Keratinocyte (primary cell): Measurements from ENCODE around the gene VIPR1.

ENCODE experiments used
- CTCF ChIP-seq, 3 experiments: IDR thresholded peaks in 1 of 3; conservative IDR thresholded peaks in 1 of 3; optimal IDR thresholded peaks in 1 of 3; 2 replicates in 2 of 3; 3 replicates in 1 of 3; pipeline versions ENCODE3 to v1.5.1; 2011; ENCODE audit warnings: low read length in 3 of 3, mild to moderate bottlenecking in 3 of 3, moderate library complexity in 2 of 3, control low read depth in 1 of 3, inconsistent platforms in 1 of 3; ENCODE audit not compliant: insufficient read depth in 2 of 3; ENCODE audit errors: extremely low read depth in 1 of 3
- EZH2 ChIP-seq: IDR thresholded peaks from one replicate; pipeline ENCODE4 v1.6.1; 2012; ENCODE audit warnings: inconsistent platforms, mild to moderate bottlenecking, low read length, moderate library complexity

GRCh38 chr3:42488687-42489086 lies 13.8 kb upstream of the VIPR1 start:
- TF ChIP-seq CTCF (optimal IDR thresholded peaks at IDR 0.05 in 1 of 3, IDR thresholded peaks at IDR 0.05 in 1 of 3, conservative IDR thresholded peaks at IDR 0.05 in 1 of 3; ENCODE audit: extremely low read depth in 1 of 3, insufficient read depth in 2 of 3, low read length in 3 of 3), result no peak
- no peak for TF ChIP-seq EZH2
